Endothelial cell of umbilical vein (primary cell): ENCODE results near the gene ZMIZ1. TPM values are rescaled to one million over a fixed set of nuclear protein-coding genes. Genes with fewer than 3 reads are reported as not detected.

ENCODE experiments used
- BruUV-seq: library from RNA; stranded (reverse); fragments of 400-500 nt; replicated peaks from 2 replicates; lab custom pipeline; 2021; lab: Mats Ljungman, UMichigan
- CTCF ChIA-PET: fragments of 300-600, 350-600 bp; sonication (Branson Sonifier 250); formaldehyde crosslinking; loops from one replicate; lab custom pipeline; 2021; ENCODE audit warnings: antibody characterized with exemption, inconsistent platforms; lab: Charles Lee
- POLR2A ChIA-PET: fragments of 300-600, 350-600 bp; sonication (Branson Sonifier 250); formaldehyde crosslinking; loops from one replicate; lab custom pipeline; 2021; ENCODE audit warnings: antibody characterized with exemption, inconsistent platforms; lab: Charles Lee
- DNase-seq: peaks from one replicate; pipeline ENCODE4 v3.0.0-alpha.2; 2011; ENCODE audit warnings: low read depth, low spot score
- FAIRE-seq: peaks from 2 replicates; lab custom pipeline; 2011; peaks lifted over from hg19 to GRCh38; lab: Jason Lieb, UNC
- H2AFZ ChIP-seq: 2 replicates; pipeline ENCODE4 v1.6.0; 2012; ENCODE audit warnings: low read depth, low read length, control low read depth, inconsistent platforms
- H3K27ac ChIP-seq: 2 replicates; pipeline ENCODE4 v1.5.1; 2011; ENCODE audit warnings: low read depth, mild to moderate bottlenecking, control low read depth, low read length, moderate library complexity; ENCODE audit not compliant: insufficient read depth
- H3K27me3 ChIP-seq, 2 experiments: 2 replicates each; pipeline versions ENCODE4 v1.6.0 to v1.6.1; 2011; ENCODE audit warnings: low read length in 2 of 2, mixed read lengths in 1 of 2; ENCODE audit not compliant: control insufficient read depth in 2 of 2, insufficient read depth in 2 of 2
- H3K36me3 ChIP-seq, 2 experiments: 2 replicates in 1 of 2; 3 replicates in 1 of 2; pipeline ENCODE4 v1.5.1; 2011; ENCODE audit warnings: low read length in 2 of 2, mild to moderate bottlenecking in 1 of 2, moderate library complexity in 1 of 2; ENCODE audit not compliant: control insufficient read depth in 2 of 2, insufficient read depth in 2 of 2; ENCODE audit errors: extremely low read depth in 1 of 2
- H3K4me1 ChIP-seq: 3 replicates; pipeline ENCODE4 v1.5.1; 2011; ENCODE audit warnings: mild to moderate bottlenecking, low read length; ENCODE audit not compliant: control insufficient read depth, insufficient read depth; ENCODE audit errors: extremely low read depth
- H3K4me2 ChIP-seq: 2 replicates; pipeline ENCODE4 v1.6.1; 2011; ENCODE audit warnings: low read length, control low read depth, mixed read lengths; ENCODE audit not compliant: insufficient read depth
- H3K4me3 ChIP-seq, 3 experiments: fragments of 200-600 bp in 1 of 3; sonication (generic), shearing (Covaris generic) in 1 of 3; replicated peaks in 1 of 3; 2 replicates each; pipeline ENCODE4 v1.5.1; 2011 to 2016; ENCODE audit warnings: control low read depth in 3 of 3, low read length in 3 of 3, mild to moderate bottlenecking in 2 of 3, inconsistent platforms in 1 of 3, low read depth in 1 of 3, moderate library complexity in 1 of 3; ENCODE audit not compliant: insufficient read depth in 1 of 3
- H3K79me2 ChIP-seq: 2 replicates; pipeline ENCODE4 v1.6.0; 2012; ENCODE audit warnings: low read length, inconsistent platforms; ENCODE audit not compliant: control insufficient read depth, insufficient read depth
- H3K9ac ChIP-seq: replicated peaks from 2 replicates; pipeline ENCODE3; 2011; ENCODE audit warnings: low read length, control low read depth; ENCODE audit not compliant: insufficient read depth; ENCODE audit errors: extremely low read depth
- H3K9me1 ChIP-seq: replicated peaks from 3 replicates; pipeline ENCODE4 v1.6.0; 2011; ENCODE audit warnings: mild to moderate bottlenecking, low read length; ENCODE audit not compliant: control insufficient read depth, insufficient read depth; ENCODE audit errors: extremely low read depth
- H3K9me3 ChIP-seq: replicated peaks from 2 replicates; pipeline ENCODE4 v1.5.1; 2012; ENCODE audit warnings: low read length, inconsistent platforms; ENCODE audit not compliant: control insufficient read depth, insufficient read depth
- H4K20me1 ChIP-seq: replicated peaks from 2 replicates; pipeline ENCODE3; 2011; ENCODE audit warnings: mild to moderate bottlenecking, low read length; ENCODE audit not compliant: control insufficient read depth, insufficient read depth; ENCODE audit errors: extremely low read depth
- CTCF ChIP-seq, 2 donors: IDR thresholded peaks; 1 replicate in 1 of 2; 2 replicates in 1 of 2; pipeline ENCODE4 v1.5.1; 2011; ENCODE audit warnings: low read length in 2 of 2, mild to moderate bottlenecking in 2 of 2, moderate library complexity in 2 of 2, control low read depth in 1 of 2, inconsistent platforms in 1 of 2, low read depth in 1 of 2; ENCODE audit not compliant: insufficient read depth in 1 of 2; ENCODE audit errors: extremely low read depth in 1 of 2
- EZH2 ChIP-seq: IDR thresholded peaks from 2 replicates; pipeline ENCODE4 v1.6.1; 2012; ENCODE audit warnings: borderline replicate concordance, low read depth, mild to moderate bottlenecking, moderate library complexity, low read length, inconsistent platforms; ENCODE audit not compliant: severe bottlenecking
- FOS ChIP-seq: IDR thresholded peaks from 2 replicates; pipeline ENCODE4 v1.6.1; 2011; ENCODE audit warnings: mild to moderate bottlenecking, low read length, moderate library complexity, borderline replicate concordance; ENCODE audit not compliant: insufficient read depth
- GATA2 ChIP-seq: IDR thresholded peaks from 2 replicates; pipeline ENCODE4 v1.7.0; 2011; ENCODE audit warnings: low read depth, mild to moderate bottlenecking, moderate library complexity, mixed read lengths, low read length; ENCODE audit not compliant: insufficient read length, insufficient read depth
- JUN ChIP-seq: IDR thresholded peaks from 2 replicates; pipeline ENCODE4 v1.6.1; 2011; ENCODE audit warnings: borderline replicate concordance, low read depth; ENCODE audit not compliant: insufficient read length, insufficient read depth
- MAX ChIP-seq: IDR thresholded peaks from 2 replicates; pipeline ENCODE4 v1.6.1; 2011; ENCODE audit not compliant: insufficient read depth, insufficient read length
- MYC ChIP-seq: IDR thresholded peaks from one replicate; pipeline ENCODE4 v1.6.1; 2011; ENCODE audit warnings: mild to moderate bottlenecking, low read depth, low read length
- POLR2A ChIP-seq: IDR thresholded peaks from 2 replicates; pipeline ENCODE4 v1.6.1; 2012; ENCODE audit warnings: low read depth, mild to moderate bottlenecking, control low read depth, low read length
- POLR2AphosphoS5 ChIP-seq: IDR thresholded peaks from 2 replicates; pipeline ENCODE4 v1.6.1; 2012; ENCODE audit warnings: low read depth, mild to moderate bottlenecking, control low read depth, low read length, moderate library complexity; ENCODE audit not compliant: insufficient read depth
- dilution Hi-C: fragments of 300-500 bp; cut with MboI; formaldehyde crosslinking; loops from one replicate; pipeline ENCODE4 v1.15.0; 2019; ENCODE audit warnings: low sequenced_read_pairs; ENCODE audit not compliant: extremely low pct_ligation_motif_present
- intact Hi-C: fragments of 100-400 bp; cut with micrococcal nuclease; formaldehyde crosslinking; loops from one replicate; pipeline ENCODE4 v1.10.0; 2022
- polyA plus RNA-seq, 4 experiments: library from polyadenylated mRNA; depleted of rRNA in 3 of 4; stranded (reverse) in 3 of 4; unstranded in 1 of 4; fragments of >200 nt; gene quantifications; 2 replicates each; pipeline versions ENCODE4 v1.2.1 to v1.2.3, GENCODE V29; 2011 to 2012; ENCODE audit warnings: missing spikeins in 1 of 4
- total RNA-seq: library from RNA; stranded (reverse); gene quantifications from 2 replicates; pipeline ENCODE4 v1.2.3, GENCODE V29; 2021

The ZMIZ1 gene
- total and polyA plus RNA-seq, 2 donors (not counting 3 experiments of a cell fraction or from before 2014, with no cell fraction given): 12.5 to 46.7 TPM

- no peaks in the 10 kb centered on the region for H3K27me3 ChIP-seq
- DNase-seq (no peak), FAIRE-seq (no peak)
- POLR2A ChIA-PET: no interaction called here
- H3K4me1 ChIP-seq: peaks cover 11% of the 10 kb centered on the region
- no peak overlapping the region for H3K27ac ChIP-seq
- no peak overlapping the region for H3K4me2 ChIP-seq
- no peak overlapping the region for H2AFZ ChIP-seq
- no peak overlapping the region for H3K9ac ChIP-seq
- H3K9me1 ChIP-seq: no peaks in the 10 kb centered on the region
- intact Hi-C loops: no loop called here
- dilution Hi-C loops: no loop called here
- H3K9me3 ChIP-seq: no peaks in the 10 kb centered on the region
- no TSS peak for BruUV-seq
- no peaks in the 10 kb centered on the region for H3K79me2 ChIP-seq
- no peak overlapping the region for H3K4me3 ChIP-seq
- H4K20me1 ChIP-seq: no peaks in the 10 kb centered on the region
- TF ChIP-seq MYC (no peak), FOS (no peak), POLR2A (no peak), EZH2 (no peak), POLR2AphosphoS5 (no peak), JUN (no peak), MAX (no peak), GATA2 (no peak), CTCF (IDR thresholded peaks at IDR 0.05; ENCODE audit: extremely low read depth in 1 of 2, insufficient read depth in 1 of 2, low read depth in 1 of 2, low read length in 2 of 2) (no peak)
- H3K36me3 ChIP-seq: peaks cover 3% of the 10 kb centered on the region in 2 experiments
- CTCF ChIA-PET: no interaction called here
Observed at GRCh38 chr10:79319115-79319771, 250.5 kb downstream of the ZMIZ1 start.
